Heart left ventricle (tissue), 13 donors: ENCODE data around the gene CAST.

Experiments used
- CTCF ChIP-seq, 12 donors: fragments of 200-600 bp; sonication (generic) in 4 of 12; IDR thresholded peaks; one replicate each; pipeline versions ENCODE4 v1.5.0 to v1.8.0; 2018 to 2022; ENCODE audit warnings: antibody characterized with exemption in 12 of 12, mild to moderate bottlenecking in 5 of 12
- POLR2A ChIP-seq, 2 donors: fragments of 450-650 bp; IDR thresholded peaks; one replicate each; pipeline ENCODE4 v1.6.1; 2017; ENCODE audit warnings: antibody characterized with exemption in 2 of 2, mild to moderate bottlenecking in 2 of 2, moderate library complexity in 2 of 2
- donor health status: ischemic (EF 13 %, LVEDD 7.1; RV severe dilation, severe dysfunction).
- donor health status: DM: no; HTN: yes; CAD: no.
- donor health status: DM: no; HTN: no; CAD: no.
- donor health status: ischemic (EF 25% LVEDD 6.9; RV normal size, moderate dysfunction).
- donor health status: ischemic (EF 25% LVEDD 5.7; RV mildly dilated, moderate dysfunction).
- donor health status: ischemic (EF 35%, LVEDD 5.7; RV mildly dilated, moderate dysfunction).
- donor health status: nonischemic (EF 11% LVEDD 7.7; RV severe dilation, severe dysfunction).
- donor health status: DM: yes; HTN: yes; CAD: no.
- donor health status: PGD.
- donor health status: ischemic (EF 29% LVEDD 5.4; RV normal size, mild dysfunction).
- donor health status: nonischemic (EF 23%, LVEDD 6.1; RV moderate dilation, normal function).

- no peak for TF ChIP-seq POLR2A (IDR thresholded peaks at IDR 0.05)
- no peak for TF ChIP-seq CTCF (IDR thresholded peaks at IDR 0.05)
Observed at GRCh38 chr5:96712100-96712746, 50.0 kb downstream of the CAST start.
